Posterior cingulate gyrus (tissue), 11 donors: ENCODE data around the gene FBXL7.

Source experiments
- DNase-seq, 10 donors: peaks; one replicate each; pipeline versions ENCODE4 v3.0.0 to v3.0.0-alpha.2; 2020 to 2021; ENCODE audit warnings: mixed read lengths in 3 of 10
- intact Hi-C: fragments of 100-400 bp; cut with DNase I; formaldehyde crosslinking; loops from one replicate; pipeline ENCODE4 v1.15.1; 2023

The FBXL7 gene

GRCh38 chr5:15607076-15607475 is 107.1 kb downstream of the FBXL7 start:
- intact Hi-C loops, result loop anchor here (10.0 kb wide), 1 partner anchor 178 kb away; no protein-coding TSS in a partner anchor
- DNase-seq, result no peak

GRCh38 chr5:15609076-15609725 is 109.2 kb downstream of the FBXL7 start:
- intact Hi-C loops, result loop anchor here (10.0 kb wide), 1 partner anchor 176 kb away; no protein-coding TSS in a partner anchor
- DNase-seq, result no peak

GRCh38 chr5:15610216-15610615 is 110.2 kb downstream of the FBXL7 start:
- intact Hi-C loops, result no loop called here

GRCh38 chr5:15611008-15611407 is 111.0 kb downstream of the FBXL7 start:
- intact Hi-C loops, result no loop called here
- DNase-seq, result no peak

More at GRCh38 chr5:15610216-15610615, 110.2 kb downstream of the FBXL7 start:
- DNase-seq, result no peak

- intact Hi-C loops, result no loop called here
- DNase-seq, result no peak
Observed at GRCh38 chr5:15612915-15613635, 113.1 kb downstream of the FBXL7 start.

- no peak for DNase-seq
- intact Hi-C loops, result no loop called here
Observed at GRCh38 chr5:15614679-15615078, 114.7 kb downstream of the FBXL7 start.

GRCh38 chr5:15615859-15616258 is 115.9 kb downstream of the FBXL7 start:
- no peak for DNase-seq
- intact Hi-C loops, result no loop called here

GRCh38 chr5:15618938-15619337 is 119.0 kb downstream of the FBXL7 start:
- intact Hi-C loops, result no loop called here

GRCh38 chr5:15620501-15620900 is 120.5 kb downstream of the FBXL7 start:
- no peak for DNase-seq
- intact Hi-C loops, result no loop called here

More at GRCh38 chr5:15618938-15619337, 119.0 kb downstream of the FBXL7 start:
- no peak for DNase-seq

- no peak for DNase-seq
- intact Hi-C loops, result no loop called here
Observed at GRCh38 chr5:15621094-15621493, 121.1 kb downstream of the FBXL7 start.

- intact Hi-C loops, result no loop called here
- DNase-seq, result no peak
Observed at GRCh38 chr5:15623794-15624193, 123.8 kb downstream of the FBXL7 start.

GRCh38 chr5:15627109-15627508 is 127.1 kb downstream of the FBXL7 start:
- intact Hi-C loops, result no loop called here
- no peak for DNase-seq

GRCh38 chr5:15627647-15628046 is 127.7 kb downstream of the FBXL7 start:
- DNase-seq, result no peak
- intact Hi-C loops, result no loop called here

- intact Hi-C loops, result no loop called here
- DNase-seq, result no peak
Observed at GRCh38 chr5:15630441-15630840, 130.5 kb downstream of the FBXL7 start.

- intact Hi-C loops, result no loop called here
- no peak for DNase-seq
Observed at GRCh38 chr5:15634591-15635288, 134.8 kb downstream of the FBXL7 start.

GRCh38 chr5:15635289-15635616 is 135.3 kb downstream of the FBXL7 start:
- intact Hi-C loops, result no loop called here
- no peak for DNase-seq

GRCh38 chr5:15637345-15637744 is 137.4 kb downstream of the FBXL7 start:
- intact Hi-C loops, result no loop called here
- DNase-seq, result no peak

GRCh38 chr5:15637886-15638285 is 137.9 kb downstream of the FBXL7 start:
- intact Hi-C loops, result no loop called here
- DNase-seq, result no peak

GRCh38 chr5:15638296-15638695 is 138.3 kb downstream of the FBXL7 start:
- no peak for DNase-seq
- intact Hi-C loops, result no loop called here

GRCh38 chr5:15639288-15639687 is 139.3 kb downstream of the FBXL7 start:
- DNase-seq, result no peak
- intact Hi-C loops, result no loop called here

GRCh38 chr5:15640116-15640515 is 140.1 kb downstream of the FBXL7 start:
- intact Hi-C loops, result no loop called here
- no peak for DNase-seq

GRCh38 chr5:15643731-15644130 is 143.8 kb downstream of the FBXL7 start:
- intact Hi-C loops, result no loop called here
- DNase-seq, result no peak
